B cell (primary cell): ENCODE measurements around the gene NETO2.

Experiments used
- EZH2 ChIP-seq: IDR thresholded peaks from 2 replicates; pipeline ENCODE4 v1.6.1; 2012; ENCODE audit warnings: borderline replicate concordance, low read depth, mild to moderate bottlenecking, moderate library complexity, low read length; ENCODE audit not compliant: insufficient read depth, poor library complexity, severe bottlenecking
- TF ChIP-seq, protein P1 (sequence below): fragments of 200-600 bp; IDR thresholded peaks from one replicate; pipeline ENCODE4 v1.8.0; 2022; ENCODE audit warnings: antibody characterized with exemption, mild to moderate bottlenecking

- TF ChIP-seq, protein P1, sequence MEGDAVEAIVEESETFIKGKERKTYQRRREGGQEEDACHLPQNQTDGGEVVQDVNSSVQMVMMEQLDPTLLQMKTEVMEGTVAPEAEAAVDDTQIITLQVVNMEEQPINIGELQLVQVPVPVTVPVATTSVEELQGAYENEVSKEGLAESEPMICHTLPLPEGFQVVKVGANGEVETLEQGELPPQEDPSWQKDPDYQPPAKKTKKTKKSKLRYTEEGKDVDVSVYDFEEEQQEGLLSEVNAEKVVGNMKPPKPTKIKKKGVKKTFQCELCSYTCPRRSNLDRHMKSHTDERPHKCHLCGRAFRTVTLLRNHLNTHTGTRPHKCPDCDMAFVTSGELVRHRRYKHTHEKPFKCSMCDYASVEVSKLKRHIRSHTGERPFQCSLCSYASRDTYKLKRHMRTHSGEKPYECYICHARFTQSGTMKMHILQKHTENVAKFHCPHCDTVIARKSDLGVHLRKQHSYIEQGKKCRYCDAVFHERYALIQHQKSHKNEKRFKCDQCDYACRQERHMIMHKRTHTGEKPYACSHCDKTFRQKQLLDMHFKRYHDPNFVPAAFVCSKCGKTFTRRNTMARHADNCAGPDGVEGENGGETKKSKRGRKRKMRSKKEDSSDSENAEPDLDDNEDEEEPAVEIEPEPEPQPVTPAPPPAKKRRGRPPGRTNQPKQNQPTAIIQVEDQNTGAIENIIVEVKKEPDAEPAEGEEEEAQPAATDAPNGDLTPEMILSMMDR: no peak
- TF ChIP-seq EZH2: no peak
Observed at GRCh38 chr16:47182318-47182717, 38.6 kb upstream of the NETO2 start.
